NCI-H2171 (cell line): Measurements from ENCODE around the gene TCF7L1.
"Not testable (repeated sequence)": the region's sequence is repeated elsewhere in the genome, so short reads cannot be mapped to it uniquely, and the experiment has no call there.

Experiments used
- DNase-seq: peaks from one replicate; lab custom pipeline; 2025; lab: John Stamatoyannopoulos, UW

The TCF7L1 gene

DNA sequence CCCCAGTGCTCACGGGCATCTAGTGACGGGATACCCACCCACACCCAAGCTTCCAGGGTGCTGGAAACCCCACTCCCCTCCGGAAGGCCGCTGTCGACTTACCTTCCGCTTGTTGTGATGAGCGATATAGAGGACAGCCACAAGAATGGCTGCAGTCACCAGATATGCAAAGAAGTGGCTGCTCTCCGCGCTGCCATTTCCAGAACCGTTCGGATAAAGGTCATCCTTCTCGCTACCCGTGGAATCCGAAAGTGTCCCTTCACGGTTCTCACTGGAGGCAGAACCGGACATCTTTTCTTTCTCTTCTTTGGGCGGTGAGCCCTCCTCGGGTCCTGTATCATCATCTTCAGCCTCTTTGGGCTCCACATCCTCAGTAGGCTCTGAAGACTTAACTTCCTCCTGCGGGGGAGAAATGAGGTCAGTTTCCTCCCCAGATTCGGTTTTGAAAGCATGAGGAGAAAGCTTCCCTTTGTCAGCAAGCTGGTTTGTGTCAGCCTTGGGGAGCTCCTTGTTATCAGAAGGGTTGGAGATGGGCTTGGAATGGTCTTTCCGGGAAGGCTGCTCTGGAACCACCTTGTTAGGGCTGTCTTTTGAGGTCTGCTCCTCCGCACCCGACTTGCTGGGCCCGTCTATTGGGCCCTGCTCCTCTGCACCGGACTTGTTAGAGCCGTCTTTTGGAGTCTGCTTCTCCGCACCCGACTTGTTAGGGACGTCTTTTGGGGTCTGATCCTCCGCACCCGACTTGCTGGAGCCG lies 193.4 kb downstream of the TCF7L1 start:
- no peak for DNase-seq

DNA sequence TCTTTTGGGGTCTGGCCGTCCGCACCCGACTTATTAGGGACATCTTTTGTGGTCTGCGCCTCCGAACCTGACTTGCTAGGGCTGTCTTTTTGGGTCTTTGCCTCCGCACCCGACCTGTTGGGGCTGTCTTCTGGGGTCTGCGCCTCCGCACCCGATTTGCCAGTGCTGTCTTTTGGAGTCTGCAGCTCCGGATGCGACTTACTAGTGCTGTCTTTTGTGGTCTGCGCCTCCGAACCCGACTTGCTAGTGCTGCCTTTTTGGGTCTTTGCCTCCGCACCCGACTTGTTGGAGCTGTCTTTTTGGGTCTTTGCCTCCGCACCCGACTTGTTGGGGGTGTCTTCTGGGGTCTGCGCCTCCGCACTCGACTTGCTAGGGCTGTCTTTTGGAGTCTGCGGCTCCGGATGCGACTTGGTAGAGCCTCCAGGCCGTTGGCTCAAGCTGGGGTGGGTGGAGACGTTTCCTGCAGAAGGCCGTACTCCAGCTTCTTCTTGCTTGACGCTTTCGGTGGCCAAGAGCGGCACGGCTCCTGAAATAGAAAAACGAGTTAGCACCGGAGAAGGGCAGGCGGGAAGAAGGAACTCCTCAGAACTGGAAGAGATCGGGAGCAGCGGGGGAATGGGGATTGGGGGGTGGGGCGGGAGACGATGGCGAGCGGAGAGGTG lies 194.1 kb downstream of the TCF7L1 start:
- DNase-seq = no peak

DNA sequence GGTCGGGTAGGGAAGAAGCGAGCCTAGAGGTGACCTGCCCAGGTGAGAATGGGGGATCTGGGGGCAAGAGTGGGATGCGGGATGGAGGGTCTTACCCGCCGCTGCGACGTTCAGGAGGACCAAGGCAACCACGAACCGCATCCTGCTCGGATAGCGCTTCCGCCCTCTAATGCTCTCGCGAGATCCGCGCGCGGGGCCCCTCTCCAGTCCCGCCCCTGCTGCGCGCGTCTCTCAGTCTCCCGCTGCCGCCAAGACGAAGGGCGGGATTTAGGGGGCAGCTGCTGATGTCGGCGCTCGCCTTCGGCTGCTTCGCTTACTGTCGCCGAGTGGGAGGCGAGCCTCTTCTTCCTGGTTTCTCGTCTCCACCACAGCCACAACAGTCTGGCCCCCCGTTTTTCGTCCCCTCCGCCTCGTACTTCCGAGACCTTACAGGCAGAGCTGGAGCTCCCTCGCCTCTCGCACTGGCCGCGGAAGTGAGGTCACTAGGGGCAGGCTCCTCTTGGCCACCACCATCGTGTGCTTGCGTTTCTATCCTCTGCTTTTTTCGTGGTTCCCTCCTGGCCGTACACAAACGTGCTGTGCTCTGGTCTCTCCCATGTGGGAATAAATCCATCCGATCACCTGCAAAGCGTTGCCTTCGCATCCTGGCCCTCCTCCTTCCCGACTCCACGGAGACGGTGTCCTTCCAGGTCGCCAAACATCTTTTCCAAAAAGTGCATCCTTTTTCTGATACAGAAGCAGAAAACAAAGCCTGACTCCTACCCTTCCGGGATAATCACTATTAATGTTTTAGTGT lies 194.8 kb downstream of the TCF7L1 start, which contains the start of gene TGOLN2:
Gene TGOLN2, minus strand, starts transcription at position 168 of the 796 bp plus-strand sequence. Its CDS starts 27 bp downstream, at position 141.
- peak; percentile 93 for DNase-seq

DNA sequence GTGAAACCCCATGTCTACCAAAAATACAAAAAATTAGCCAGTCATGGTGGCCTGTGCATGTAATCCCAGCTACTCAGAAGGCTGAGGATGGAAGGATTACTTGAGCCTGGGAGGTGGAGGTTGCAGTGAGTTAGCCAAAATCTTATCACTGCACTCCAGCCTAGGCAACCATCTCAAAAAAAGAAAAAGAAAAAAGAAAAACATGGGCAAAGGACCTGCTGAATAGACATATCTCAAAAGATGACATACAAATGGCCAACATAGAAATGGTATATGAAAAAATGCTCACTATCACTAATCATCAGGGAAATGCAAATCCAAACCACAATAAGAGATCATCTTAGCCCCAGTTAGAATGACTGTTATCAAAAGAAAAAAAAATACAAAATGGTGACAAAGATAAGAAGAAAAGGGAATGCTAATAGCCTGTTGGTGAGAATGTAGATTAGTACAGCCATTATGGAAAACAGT lies 196.0 kb downstream of the TCF7L1 start:
- DNase-seq = no peak

DNA sequence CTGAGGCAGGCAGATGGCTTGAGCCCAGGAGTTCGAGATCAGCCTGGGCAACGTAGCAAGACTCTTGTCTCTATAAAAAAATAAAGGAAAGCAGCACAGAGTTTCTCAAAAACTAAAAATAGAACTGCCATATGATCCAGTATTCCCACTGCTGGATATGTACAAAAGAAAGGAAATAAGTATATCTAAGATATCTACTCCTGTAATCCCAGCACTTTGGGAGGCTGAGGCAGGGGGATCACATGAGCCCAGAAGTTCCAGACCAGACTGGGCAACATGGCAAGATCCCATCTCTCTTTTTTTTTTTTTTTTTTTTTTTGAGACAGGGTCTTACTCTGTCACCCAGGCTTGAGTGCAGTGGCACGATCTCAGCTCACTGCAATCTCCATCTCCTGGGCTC lies 196.5 kb downstream of the TCF7L1 start:
- not testable (repeated sequence) for DNase-seq

DNA sequence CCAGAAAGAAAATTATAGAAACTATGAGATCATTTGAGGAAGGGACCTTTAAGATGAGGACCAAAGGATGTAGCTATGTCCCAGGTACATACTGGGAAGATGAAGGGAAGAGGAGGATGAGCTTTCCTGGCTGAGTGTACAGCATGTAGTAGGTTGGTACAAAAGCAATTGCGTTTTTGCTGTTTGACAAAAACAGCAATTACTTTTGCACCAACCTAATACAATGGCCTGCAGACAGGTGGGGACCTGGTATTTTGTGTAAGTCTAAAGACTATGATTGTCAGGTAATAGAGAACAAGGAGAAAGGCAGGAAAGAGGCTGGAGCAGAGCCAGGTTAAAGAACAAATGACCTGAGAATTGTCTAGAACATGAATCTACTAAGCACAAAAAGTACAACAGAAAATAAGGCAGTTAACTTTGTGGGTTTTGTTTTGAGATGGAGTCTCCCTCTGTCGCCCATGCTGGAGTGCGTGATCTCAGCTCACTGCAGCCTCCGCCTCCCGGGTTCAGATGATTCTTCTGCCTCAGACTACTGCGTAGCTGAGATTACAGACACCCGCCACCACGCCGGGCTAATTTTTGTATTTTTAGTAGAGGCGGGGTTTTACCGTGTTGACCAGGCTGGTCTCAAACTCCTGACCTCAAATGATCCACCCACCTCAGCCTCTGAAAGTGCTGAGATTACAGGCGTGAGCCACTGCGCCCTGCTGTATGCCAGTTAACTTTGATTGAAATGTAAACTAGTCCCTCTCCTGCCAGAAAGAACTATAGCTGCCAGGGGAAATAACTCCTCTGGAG lies 197.8 kb downstream of the TCF7L1 start:
- no peak for DNase-seq

DNA sequence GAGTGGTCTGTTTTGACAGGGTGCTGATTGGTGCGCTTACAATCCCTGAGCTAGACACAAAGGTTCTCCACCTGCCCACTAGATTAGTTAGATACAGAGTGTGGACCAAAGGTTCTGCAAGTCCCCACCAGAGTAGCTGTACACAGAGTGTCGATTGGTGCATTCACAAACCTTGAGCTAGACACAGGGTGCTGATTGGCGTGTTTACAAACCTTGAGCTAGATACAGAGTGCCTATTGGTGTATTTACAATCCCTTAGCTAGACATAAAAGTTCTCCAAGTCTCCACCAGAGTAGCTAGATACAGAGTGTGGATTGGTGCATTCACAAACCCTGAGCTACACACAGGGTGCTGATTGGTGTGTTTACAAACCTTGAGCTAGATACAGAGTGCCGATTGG lies 200.7 kb downstream of the TCF7L1 start:
- DNase-seq = not testable (repeated sequence)

DNA sequence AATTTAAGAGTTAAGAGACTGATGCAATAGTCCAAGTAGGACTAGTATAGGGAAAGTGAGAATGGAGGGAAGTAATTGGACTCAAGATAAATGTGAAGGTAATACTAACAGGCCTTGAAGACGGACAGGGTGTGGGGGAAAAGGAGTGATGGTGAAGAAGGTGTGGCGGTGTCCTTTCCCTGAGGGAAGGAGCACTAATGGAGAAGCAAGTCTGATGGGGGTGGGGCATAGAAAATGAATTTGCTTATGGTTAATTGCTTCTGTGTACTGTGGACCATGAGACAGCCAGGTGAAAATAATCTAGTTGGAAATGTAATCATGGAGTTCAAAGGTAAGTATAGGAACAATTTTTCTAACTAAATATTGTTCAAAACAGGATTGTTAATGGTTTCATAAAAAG lies 201.7 kb downstream of the TCF7L1 start:
- no peak for DNase-seq

DNA sequence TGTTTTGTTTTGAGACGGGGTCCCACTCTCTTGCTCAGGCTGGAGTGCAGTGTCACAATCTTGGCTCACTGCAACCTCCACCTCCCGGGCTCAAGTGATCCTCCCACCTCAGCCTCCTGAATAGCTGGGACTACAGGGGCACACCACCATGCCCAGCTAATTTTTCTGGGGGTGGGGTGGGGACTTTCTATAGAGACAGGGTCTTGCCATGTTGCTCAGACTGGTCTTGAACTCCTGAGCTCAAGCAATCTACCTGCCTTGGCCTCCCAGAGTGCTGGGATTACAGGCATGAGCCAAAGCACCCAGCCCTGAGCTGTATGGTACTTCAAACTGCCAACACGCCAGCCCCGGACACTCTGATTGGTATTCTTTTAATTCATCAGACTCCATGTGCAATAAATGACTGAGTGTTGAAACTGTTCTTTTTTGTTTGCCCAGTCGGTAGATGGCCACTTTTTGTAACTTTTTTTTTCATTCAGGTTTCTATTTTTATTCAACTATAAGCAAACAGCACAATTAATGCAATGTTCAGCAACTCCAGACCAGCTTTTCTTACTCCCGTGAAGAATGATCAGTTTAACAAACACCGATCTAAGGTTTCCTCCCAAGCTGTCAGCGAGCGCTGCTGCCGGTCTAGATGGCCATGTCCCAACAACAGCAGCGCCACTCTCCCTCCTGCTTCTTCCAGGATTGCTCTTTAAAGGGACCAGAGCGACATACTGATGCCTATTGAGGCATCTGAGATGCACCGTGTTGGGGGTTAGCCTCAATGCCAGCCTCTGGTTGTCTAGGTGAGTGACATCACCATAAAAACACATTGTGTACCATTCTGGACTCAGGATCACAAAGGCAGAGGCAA lies 207.1 kb downstream of the TCF7L1 start:
- peak; percentile 54 for DNase-seq

DNA sequence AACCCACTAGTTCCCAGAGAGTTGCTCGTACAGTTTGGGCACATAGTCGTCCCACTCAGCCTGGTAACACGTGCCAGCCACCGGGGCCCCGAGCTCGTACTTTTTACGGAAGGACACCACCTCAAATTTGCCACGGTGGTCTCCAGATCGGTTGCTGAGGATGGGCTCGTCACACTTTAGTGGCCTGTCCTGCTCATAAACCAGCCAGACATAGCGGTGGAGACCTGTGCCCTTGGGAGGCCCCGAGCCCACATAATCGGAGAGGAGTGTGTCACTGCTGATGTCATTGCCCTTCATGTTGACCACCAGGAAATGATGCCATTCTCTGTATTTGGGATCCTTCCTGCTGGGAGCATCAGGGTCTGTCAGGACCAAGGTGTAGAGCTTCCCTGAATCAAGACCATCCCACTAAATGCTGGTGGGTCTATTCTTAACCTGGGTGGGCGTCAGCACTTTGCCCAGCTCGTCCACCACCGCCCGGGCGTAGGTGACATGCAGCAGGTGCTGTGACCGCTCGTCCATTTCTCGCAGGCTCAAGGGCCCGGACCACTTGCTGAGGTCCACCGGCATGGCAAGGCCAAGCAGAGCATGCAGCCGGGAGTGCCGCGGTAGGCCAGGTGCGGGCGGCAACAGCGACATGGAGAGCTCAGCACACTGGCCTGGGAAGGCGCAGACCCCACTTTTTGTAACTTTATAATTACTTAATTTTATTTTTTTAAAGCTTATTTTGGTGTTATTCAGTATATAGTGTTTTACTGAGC lies 208.3 kb downstream of the TCF7L1 start:
- no peak for DNase-seq

DNA sequence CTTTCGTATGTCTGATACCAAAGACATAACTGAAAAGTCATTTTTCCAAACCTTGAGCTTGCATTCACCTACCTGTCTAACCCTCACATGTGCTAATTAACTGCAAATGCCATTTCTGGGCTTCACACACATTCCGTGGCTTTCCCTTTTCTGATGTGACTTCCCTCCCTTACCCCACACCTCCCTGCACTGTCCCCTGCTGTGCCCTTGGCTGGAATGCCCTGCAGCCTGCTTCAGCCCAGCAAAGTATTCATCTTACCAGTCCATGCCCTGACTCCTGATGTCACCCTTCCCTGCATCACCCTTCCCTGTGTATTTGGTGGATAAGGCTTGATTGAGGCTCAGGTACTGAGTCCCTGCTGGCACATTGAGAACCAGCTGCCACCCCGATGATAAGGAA lies 209.0 kb downstream of the TCF7L1 start:
- DNase-seq = no peak

DNA sequence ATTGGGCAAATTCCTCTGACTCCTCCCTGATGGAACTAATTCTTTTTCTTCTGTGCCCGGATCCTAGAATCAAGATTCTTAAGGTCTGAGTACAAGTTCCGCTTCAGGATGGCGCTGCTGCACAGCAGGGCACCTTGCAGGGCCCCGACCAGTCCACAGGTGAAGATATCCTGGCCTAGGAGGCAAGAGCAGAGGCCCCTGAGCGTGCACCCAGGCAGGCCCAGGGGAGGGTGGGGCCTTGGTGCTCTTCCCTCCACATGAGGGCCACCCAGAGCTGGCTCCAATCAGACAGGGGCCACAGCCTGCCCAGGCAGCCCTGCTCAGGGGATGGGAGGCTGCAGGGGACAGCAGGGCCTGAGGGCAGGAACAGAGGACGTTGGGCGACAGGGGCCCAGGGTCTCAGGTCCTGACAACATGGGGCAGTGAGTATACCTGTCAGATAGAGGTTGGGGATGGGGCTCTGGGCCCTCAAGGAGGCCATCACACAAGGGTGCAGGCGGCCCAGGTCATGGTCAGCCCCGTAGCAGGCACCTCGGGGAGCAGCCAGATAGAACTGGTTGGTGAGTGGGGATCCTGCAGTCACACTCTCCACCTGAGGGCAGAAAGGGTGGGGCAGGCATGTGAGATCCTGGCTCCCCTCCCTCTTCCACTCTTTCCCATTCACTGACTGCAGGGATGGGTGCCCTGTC lies 210.2 kb downstream of the TCF7L1 start:
- not testable (repeated sequence) for DNase-seq

DNA sequence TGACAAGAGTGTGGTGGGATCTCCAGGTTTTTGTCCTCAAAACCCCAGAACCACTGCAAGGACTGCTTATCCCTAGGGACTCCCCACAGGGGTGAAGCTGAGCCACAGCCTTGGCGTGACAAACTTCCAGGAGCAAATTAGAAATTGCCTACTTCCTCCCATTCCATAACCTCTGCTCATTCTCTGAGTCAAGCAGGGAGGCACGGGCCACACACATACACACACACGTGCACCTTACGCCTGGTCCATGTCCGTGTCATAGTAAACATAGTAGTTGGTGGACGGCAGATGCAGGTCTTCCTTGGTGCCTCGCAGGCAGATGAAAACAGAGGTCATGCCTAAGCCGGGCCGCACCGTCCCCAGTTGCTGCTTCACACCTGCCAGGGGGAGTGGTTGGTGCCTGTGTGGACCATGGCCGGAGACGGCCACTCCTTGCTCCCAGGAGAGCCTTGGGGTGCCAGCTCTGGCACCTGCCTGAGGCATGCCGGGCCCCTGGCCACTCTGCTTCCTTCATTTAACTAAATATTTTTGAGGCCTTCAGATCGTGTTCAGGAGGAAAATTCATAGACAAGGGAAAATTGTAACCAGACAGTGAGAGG lies 211.3 kb downstream of the TCF7L1 start:
- no peak for DNase-seq

DNA sequence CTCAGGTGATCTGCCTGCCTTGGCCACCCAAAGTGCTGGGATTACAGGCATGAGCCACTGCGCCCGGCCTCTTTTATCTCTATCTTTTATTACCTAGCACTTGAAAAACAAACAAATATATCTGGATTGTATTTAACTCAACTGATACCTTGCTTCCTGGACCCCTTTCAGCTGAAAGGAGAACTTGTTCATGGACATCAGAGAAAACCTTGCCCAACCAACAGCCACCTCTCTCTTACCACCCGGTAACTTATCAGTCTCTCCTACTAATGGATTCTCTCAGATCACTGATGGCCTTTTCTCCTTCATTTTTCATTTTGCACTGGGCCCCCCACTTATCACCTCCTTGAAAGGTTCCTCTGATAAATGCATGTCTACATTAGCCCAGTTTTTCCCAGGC lies 214.4 kb downstream of the TCF7L1 start:
- no peak for DNase-seq

DNA sequence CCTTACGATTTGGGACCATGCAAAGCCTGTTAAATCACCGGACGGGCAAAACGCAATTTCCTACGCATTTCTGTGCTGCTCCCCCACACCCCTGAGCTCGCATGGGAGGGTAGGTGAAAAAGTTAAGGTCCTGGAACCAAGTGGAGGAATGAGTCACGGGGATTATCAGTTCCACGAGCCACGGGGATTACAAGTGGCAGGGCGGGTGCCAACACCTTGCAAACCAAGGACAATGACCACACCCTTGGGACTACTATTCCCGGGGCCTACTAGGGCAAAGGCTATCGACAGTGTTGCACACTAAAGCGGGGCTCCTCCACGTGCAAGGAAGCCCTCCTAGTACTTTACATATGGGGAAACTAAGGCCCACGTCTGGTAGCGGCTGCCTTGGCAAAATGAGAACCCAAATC lies 220.7 kb downstream of the TCF7L1 start:
- DNase-seq = no peak

DNA sequence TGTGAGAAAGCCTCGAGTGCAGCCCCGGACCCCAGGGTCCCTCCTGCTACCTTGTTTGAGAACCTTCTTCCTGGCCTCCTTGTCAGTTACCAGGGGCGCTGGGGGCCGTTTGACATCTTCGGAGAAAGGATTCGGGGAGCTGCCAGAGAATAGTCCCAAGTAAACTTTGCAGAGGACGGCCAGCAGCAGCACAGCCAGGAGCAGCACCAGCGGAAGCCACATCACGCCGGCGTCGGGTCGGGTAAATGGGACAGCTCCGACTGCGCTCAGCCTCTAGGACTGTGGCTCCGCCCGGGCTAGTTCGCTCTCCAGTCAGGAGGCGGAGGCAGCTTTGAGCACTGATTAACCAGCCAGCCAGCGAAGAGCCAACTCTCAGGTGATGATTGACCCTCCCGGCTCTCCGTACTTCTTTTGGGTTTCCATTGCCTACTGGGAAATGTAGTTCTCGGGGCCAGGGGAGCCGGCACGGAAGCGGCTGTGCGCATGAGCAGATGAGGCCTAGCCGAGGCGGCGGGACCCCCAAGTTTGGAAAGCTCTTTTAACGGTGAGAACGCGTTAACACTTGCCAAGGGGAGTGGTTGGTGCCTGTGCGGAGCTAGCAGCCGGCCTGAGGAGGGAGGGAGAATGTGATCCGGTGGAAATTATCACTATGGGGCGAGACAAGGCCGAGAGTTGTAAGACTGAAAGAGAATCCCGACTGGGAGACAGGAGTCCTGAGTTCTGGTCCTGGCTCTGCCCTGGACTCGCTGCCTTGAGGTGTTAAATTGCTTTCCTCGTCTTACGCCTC lies 221.3 kb downstream of the TCF7L1 start, which contains the start of the genes ELMOD3 and RETSAT:
Gene ELMOD3, plus strand, starts transcription at position 484 of the 787 bp plus-strand sequence. CDS start 2,430 bp downstream, outside the sequence.
Gene RETSAT, minus strand, starts transcription at position 243 of the 787 bp plus-strand sequence. Its CDS starts 21 bp downstream, at position 222.
- peak; percentile 97 for DNase-seq

DNA sequence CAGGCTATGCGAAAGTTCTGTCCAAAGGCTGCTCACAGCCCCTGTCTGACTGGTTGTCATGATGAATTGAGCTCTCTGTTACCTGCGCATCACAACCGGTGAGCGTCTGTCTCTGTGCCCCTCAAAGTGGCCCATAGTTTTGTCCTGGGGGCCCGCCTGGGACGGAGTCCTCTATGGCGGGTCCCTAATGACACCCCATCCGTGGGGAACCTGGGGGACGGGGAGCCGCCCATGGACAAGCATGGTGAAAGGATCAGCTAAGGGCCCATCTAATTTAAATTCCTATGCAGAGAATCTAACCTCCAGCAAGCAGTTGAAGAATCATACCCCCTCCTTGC lies 221.8 kb downstream of the TCF7L1 start:
- no peak for DNase-seq

DNA sequence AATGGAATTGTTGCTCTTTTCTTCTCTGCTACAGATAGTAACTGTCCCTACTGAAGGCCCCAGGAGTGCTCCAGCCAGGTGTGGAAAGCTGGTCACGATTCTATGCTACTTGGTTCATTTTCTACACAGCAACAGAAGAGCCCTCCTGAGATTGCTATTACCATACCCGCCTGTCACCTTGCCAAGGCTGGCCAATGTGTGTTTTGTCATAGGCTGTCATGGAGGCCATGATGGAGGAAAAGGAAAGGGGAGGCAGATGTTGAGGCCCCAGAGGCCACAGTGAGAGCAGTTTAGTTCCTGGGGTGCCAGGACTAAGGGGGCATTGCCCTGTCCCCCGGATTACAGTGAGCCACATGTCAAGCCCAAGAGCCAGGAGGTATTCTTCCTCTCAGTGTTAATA lies 222.3 kb downstream of the TCF7L1 start:
- DNase-seq = no peak
